Upper lobe of left lung (tissue), 4 donors: Measurements from ENCODE around the gene FRMD5.

Experiments used
- POLR2A ChIP-seq, 4 donors: fragments of 450-650 bp; IDR thresholded peaks; one replicate each; pipeline ENCODE4 v1.5.1; 2016 to 2017; ENCODE audit warnings: antibody characterized with exemption in 4 of 4, mild to moderate bottlenecking in 2 of 4
- TF ChIP-seq, protein P1 (sequence below), 6 experiments: fragments of 450-650 bp in 4 of 6; fragments of 200-600 bp in 2 of 6; sonication (generic) in 2 of 6; IDR thresholded peaks; one replicate each; pipeline ENCODE4 v1.5.1; 2016 to 2019; ENCODE audit warnings: antibody characterized with exemption in 6 of 6

DNA sequence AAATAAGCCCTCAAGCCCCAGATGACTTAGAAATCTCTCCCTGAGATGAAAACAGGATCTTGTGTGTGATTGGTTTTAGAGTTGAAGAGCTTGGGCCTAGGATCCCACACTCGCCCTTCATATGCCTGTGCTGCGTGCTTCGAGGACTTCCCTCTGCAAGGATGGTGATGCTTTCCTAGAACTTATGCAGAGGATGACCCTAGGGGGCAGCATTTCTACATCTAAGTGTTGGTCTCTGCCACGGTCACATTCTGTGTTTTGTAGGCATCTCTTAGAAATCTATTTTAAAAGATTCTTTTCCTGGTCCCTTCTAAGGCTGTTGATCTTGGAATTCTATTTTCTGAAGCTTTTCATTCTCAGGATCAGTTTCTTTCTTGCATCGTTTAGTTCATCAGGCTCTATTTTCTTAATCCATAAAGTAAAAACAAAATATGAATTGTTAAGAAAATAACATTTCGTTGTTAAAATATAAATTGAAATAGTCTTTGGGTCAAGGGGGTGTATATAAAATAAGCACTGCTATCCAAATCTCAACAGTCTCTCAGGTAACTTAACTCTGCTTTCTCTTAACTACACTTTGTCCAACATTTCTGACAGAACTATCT is 322.6 kb downstream of the FRMD5 start:
- TF ChIP-seq, protein P1, sequence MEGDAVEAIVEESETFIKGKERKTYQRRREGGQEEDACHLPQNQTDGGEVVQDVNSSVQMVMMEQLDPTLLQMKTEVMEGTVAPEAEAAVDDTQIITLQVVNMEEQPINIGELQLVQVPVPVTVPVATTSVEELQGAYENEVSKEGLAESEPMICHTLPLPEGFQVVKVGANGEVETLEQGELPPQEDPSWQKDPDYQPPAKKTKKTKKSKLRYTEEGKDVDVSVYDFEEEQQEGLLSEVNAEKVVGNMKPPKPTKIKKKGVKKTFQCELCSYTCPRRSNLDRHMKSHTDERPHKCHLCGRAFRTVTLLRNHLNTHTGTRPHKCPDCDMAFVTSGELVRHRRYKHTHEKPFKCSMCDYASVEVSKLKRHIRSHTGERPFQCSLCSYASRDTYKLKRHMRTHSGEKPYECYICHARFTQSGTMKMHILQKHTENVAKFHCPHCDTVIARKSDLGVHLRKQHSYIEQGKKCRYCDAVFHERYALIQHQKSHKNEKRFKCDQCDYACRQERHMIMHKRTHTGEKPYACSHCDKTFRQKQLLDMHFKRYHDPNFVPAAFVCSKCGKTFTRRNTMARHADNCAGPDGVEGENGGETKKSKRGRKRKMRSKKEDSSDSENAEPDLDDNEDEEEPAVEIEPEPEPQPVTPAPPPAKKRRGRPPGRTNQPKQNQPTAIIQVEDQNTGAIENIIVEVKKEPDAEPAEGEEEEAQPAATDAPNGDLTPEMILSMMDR (IDR thresholded peaks at IDR 0.05): peak in 3 of 6 experiments; percentile 17 to 18 (median 17)
- no peak for TF ChIP-seq POLR2A (IDR thresholded peaks at IDR 0.05)
